ENCODE measurements around the gene PGPEP1. TPM values are rescaled to one million over a fixed set of nuclear protein-coding genes. Genes with fewer than 3 reads are reported as not detected.
"Not testable (repeated sequence)": the region's sequence is repeated elsewhere in the genome, so short reads cannot be mapped to it uniquely, and the experiment has no call there.

The PGPEP1 gene
- total RNA-seq, 1 donor from 2014 or later, result 36.1 TPM

DNA sequence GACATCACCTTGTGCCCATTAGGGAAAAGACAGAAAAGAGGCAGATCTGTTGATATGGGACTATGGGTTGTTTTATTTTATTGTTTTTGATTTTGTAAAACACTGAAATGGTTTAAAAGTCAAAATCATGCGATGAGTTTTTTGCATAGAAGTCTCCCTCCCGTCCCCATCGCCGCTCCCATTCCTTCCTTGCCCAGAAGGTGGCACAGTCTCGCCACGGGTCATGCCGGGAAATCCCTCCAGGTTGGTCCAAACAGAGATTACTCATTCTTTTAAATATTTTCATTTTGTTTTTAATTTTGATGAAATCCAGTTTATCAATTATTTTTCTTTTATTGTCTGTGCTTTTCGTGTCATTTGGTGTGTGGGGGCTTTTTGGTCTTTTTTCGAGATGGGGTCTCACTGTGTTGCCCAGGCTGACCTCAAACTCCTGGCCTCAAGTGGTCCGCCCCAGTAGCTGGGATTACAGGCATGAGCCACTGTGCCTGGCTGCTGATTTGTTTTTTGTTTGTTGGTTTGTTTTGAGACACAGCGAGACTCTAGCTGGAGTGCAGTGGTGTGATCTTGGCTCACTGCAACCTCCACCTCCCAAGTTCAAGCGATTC lies 9.2 kb downstream of the PGPEP1 start:
- Mint-ChIP-seq H3K9me3 (ENCODE audit: unreplicated experiment) (no peaks in the 10 kb centered on the region), H3K4me3 (ENCODE audit: unreplicated experiment) (no peak overlapping the region), H3K27me3 (ENCODE audit: unreplicated experiment) (no peaks in the 10 kb centered on the region), H3K4me1 (ENCODE audit: unreplicated experiment) (peaks cover 3% of the 10 kb centered on the region), H3K36me3 (ENCODE audit: unreplicated experiment) (peaks cover 23% of the 10 kb centered on the region), H3K27ac (ENCODE audit: unreplicated experiment) (no peak overlapping the region)
- TF ChIP-seq, protein P1, sequence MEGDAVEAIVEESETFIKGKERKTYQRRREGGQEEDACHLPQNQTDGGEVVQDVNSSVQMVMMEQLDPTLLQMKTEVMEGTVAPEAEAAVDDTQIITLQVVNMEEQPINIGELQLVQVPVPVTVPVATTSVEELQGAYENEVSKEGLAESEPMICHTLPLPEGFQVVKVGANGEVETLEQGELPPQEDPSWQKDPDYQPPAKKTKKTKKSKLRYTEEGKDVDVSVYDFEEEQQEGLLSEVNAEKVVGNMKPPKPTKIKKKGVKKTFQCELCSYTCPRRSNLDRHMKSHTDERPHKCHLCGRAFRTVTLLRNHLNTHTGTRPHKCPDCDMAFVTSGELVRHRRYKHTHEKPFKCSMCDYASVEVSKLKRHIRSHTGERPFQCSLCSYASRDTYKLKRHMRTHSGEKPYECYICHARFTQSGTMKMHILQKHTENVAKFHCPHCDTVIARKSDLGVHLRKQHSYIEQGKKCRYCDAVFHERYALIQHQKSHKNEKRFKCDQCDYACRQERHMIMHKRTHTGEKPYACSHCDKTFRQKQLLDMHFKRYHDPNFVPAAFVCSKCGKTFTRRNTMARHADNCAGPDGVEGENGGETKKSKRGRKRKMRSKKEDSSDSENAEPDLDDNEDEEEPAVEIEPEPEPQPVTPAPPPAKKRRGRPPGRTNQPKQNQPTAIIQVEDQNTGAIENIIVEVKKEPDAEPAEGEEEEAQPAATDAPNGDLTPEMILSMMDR (IDR thresholded peaks at IDR 0.05), result peak; percentile 93
- no peak for DNase-seq (ENCODE audit: extremely low spot score, unreplicated experiment)

DNA sequence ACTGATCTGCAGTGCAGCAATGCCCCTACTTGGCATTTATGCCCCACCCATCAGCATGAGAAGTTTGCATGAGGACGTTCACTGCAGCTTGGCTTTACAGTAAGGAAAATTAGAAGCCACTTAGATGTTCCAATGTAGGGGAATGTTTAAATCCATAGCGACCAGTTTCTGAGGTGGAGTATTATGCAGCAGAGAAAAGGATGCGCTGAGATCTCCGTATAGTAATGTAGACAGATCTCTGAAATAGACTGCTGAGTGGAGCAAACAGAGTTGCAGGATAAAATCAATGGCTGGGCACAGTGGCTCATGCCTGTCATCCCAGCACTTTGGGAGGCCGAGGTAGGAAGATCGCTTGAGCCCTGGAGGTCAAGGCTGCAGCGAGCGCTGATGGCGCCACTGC lies 10.1 kb downstream of the PGPEP1 start:
- H3K9me3 Mint-ChIP-seq (ENCODE audit: unreplicated experiment), result no peaks in the 10 kb centered on the region
- H3K4me1 Mint-ChIP-seq (ENCODE audit: unreplicated experiment), result peaks cover 3% of the 10 kb centered on the region
- no peak overlapping the region for H3K27ac Mint-ChIP-seq (ENCODE audit: unreplicated experiment)
- TF ChIP-seq, protein P1 (IDR thresholded peaks at IDR 0.05), result no peak
- H3K36me3 Mint-ChIP-seq (ENCODE audit: unreplicated experiment), result peaks cover 19% of the 10 kb centered on the region
- DNase-seq (ENCODE audit: extremely low spot score, unreplicated experiment), result no peak
- no peaks in the 10 kb centered on the region for H3K27me3 Mint-ChIP-seq (ENCODE audit: unreplicated experiment)
- H3K4me3 Mint-ChIP-seq (ENCODE audit: unreplicated experiment), result no peak overlapping the region

DNA sequence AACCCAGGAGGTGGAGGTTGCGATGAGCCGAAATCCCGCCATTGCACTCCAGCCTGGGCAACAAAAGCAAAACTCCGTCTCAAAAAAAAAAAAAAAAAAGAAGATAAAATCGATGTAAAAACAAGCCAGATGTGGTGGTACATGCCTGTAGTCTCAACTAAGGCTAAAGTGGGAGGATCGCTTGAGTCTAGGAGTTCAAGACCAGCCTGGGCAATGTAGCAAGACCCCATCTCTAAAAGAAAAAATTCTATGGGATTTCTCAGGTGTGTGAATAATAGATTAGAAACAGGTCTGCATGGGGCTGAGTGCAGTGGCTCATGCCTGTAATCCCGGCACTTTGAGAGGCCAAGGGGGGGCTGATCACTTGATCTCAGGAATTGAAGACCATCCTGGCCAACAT lies 11.1 kb downstream of the PGPEP1 start:
- Mint-ChIP-seq H3K9me3 (ENCODE audit: unreplicated experiment) (no peaks in the 10 kb centered on the region), H3K27me3 (ENCODE audit: unreplicated experiment) (no peaks in the 10 kb centered on the region), H3K36me3 (ENCODE audit: unreplicated experiment) (peaks cover 17% of the 10 kb centered on the region), H3K4me3 (ENCODE audit: unreplicated experiment) (no peak overlapping the region), H3K27ac (ENCODE audit: unreplicated experiment) (no peak overlapping the region), H3K4me1 (ENCODE audit: unreplicated experiment) (peaks cover 2% of the 10 kb centered on the region)
- DNase-seq (ENCODE audit: extremely low spot score, unreplicated experiment), result no peak
- TF ChIP-seq, protein P1 (IDR thresholded peaks at IDR 0.05), result no peak

DNA sequence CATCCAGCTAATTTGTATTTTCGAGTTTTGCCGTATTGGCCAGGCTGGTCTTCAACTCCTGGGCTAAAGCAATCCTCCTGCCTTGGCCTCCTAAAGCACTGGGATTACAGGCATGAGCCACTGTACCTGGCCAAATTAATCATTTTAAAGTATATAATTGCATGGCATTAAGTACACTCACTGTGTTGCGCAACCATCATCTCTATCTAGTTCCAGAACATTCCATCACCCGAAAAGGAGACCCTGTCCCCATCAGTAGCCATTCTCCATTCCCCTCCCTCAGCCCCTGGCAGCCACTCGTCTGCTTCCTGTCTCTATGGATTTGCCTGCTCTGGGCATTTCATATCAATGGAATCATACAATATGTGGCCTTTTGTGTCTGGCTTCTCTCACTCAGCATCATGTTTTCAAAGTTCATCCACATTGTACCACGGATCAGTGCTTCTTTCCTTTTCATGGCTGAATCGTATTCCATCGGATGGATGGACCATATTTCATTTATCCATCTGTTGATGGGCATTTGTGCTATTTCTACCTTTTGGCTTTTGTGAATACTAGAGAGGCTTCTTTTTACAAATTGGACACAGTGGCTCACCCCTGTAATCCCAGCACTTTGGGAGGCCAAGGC lies 13.1 kb downstream of the PGPEP1 start:
- Mint-ChIP-seq H3K36me3 (ENCODE audit: unreplicated experiment) (peaks cover 26% of the 10 kb centered on the region), H3K27ac (ENCODE audit: unreplicated experiment) (no peak overlapping the region), H3K9me3 (ENCODE audit: unreplicated experiment) (no peaks in the 10 kb centered on the region), H3K4me3 (ENCODE audit: unreplicated experiment) (no peak overlapping the region), H3K4me1 (ENCODE audit: unreplicated experiment) (peaks cover 2% of the 10 kb centered on the region), H3K27me3 (ENCODE audit: unreplicated experiment) (no peaks in the 10 kb centered on the region)
- TF ChIP-seq, protein P1 (IDR thresholded peaks at IDR 0.05), result no peak
- DNase-seq (ENCODE audit: extremely low spot score, unreplicated experiment), result no peak

DNA sequence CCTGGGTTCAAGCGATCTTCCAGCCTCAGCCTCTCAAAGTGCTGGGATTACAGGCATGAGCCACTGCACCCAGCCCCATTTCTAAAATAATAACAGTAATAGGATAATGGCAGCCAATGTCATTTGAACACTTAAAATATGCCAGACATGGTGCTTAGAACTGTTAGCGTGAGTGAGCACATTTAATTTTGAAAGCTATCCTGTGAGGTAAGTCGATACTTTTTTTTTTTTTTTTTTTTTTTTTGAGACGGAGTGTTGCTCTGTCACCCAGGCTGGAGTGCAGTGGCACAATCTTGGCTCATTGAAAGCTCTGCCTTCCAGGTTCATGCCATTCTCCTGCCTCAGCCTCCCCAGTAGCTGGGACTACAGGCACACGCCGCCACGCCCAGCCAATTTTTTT lies 14.3 kb downstream of the PGPEP1 start:
- H3K27ac Mint-ChIP-seq (ENCODE audit: unreplicated experiment); H3K4me3 Mint-ChIP-seq (ENCODE audit: unreplicated experiment); H3K27me3 Mint-ChIP-seq (ENCODE audit: unreplicated experiment); DNase-seq (ENCODE audit: extremely low spot score, unreplicated experiment); H3K9me3 Mint-ChIP-seq (ENCODE audit: unreplicated experiment); H3K4me1 Mint-ChIP-seq (ENCODE audit: unreplicated experiment): not testable (repeated sequence)
- H3K36me3 Mint-ChIP-seq (ENCODE audit: unreplicated experiment), result peaks cover 31% of the 10 kb centered on the region
